ENCODE measurements around the gene TFIP11. TPM values are rescaled to one million over a fixed set of nuclear protein-coding genes. Genes with fewer than 3 reads are reported as not detected.

Gene TFIP11
- total and polyA plus RNA-seq, 2 of the 8 experiments (the other 6 are each of a cell fraction or from before 2014, with no cell fraction given) = 18.1 to 28.3 TPM

DNA sequence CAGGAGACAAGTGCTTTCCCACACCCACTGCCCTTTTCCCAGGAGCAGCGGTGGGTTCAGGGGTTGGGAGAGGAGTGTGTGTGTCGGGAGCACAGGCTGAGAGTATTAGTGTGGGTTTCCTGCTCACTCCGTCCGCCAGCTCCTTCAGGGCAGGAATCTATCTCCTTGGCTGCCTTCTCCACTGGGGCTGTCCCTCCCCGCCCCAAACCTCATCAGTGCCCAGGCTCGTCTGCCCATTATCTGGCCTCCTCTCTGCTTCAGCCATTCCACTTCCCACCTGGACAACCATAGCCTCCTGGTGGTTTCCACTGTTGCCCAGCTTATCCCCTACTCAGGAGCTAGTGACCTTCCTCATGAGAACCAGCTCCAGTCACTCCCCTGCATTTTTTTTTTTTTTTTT lies 63.3 kb downstream of the TFIP11 start:
- CTCF ChIA-PET (ENCODE audit: partially characterized antibody) = interaction anchor here (1.1 to 4.1 kb wide), 8 partner anchors 10 to 216 kb away, joined by 3 to 15 read pairs (median 10); no protein-coding TSS in a partner anchor
- H3K23ac ChIP-seq (ENCODE audit: insufficient read length) = no peak overlapping the region
- 89% methylated on average over 6 of the region's 6 CpGs; no CpG with 5 or more reads in 1 of the 2 experiments for whole genome bisulfite sequencing, 2 experiments (ENCODE audit: extremely low coverage in 1 of 2, insufficient coverage in 1 of 2, insufficient read length in 1 of 2, insufficient replicate concordance in 2 of 2, low coverage in 1 of 2, low lambda C conversion rate in 2 of 2, missing lambda C conversion rate in 1 of 2)
- TF ChIP-seq, protein P1, sequence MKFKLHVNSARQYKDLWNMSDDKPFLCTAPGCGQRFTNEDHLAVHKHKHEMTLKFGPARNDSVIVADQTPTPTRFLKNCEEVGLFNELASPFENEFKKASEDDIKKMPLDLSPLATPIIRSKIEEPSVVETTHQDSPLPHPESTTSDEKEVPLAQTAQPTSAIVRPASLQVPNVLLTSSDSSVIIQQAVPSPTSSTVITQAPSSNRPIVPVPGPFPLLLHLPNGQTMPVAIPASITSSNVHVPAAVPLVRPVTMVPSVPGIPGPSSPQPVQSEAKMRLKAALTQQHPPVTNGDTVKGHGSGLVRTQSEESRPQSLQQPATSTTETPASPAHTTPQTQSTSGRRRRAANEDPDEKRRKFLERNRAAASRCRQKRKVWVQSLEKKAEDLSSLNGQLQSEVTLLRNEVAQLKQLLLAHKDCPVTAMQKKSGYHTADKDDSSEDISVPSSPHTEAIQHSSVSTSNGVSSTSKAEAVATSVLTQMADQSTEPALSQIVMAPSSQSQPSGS (IDR thresholded peaks at IDR 0.05; ENCODE audit: low read length) = no peak

More for the DNA sequence above, 63.3 kb downstream of the TFIP11 start:
- no peak overlapping the region for H4K8ac ChIP-seq (ENCODE audit: extremely low read depth, insufficient read depth, low read length)
- H3K23me2 ChIP-seq (ENCODE audit: low read depth, low read length) = no peaks in the 10 kb centered on the region
- peaks cover 0 to 29% (median 3%) of the 10 kb centered on the region in 4 experiments; a peak in 4 of 8 replicates for H3K36me3 ChIP-seq (ENCODE audit: control insufficient read depth in 2 of 4, insufficient read depth in 4 of 4, low read length in 3 of 4)
- no peaks in the 10 kb centered on the region for H4K20me1 ChIP-seq (replicated peaks in 1 of 2; ENCODE audit: control insufficient read depth in 1 of 2, insufficient read depth in 2 of 2, low read length in 2 of 2)
- no peak overlapping the region for H2BK120ac ChIP-seq (replicated peaks; ENCODE audit: low read depth, low read length)
- H3K4ac ChIP-seq (replicated peaks; ENCODE audit: insufficient read length, low read depth, low read length) = no peak overlapping the region
- no peaks in the 10 kb centered on the region for H3K9me3 ChIP-seq (ENCODE audit: insufficient read depth in 2 of 2, low read depth in 1 of 2, low read length in 1 of 2)
- no peak overlapping the region for H3K4me3 ChIP-seq (ENCODE audit: extremely low read depth in 1 of 4, insufficient read depth in 2 of 4, low read depth in 3 of 4, low read length in 4 of 4)
- DNase-seq (ENCODE audit: low read depth in 1 of 2, low spot score in 2 of 2) (no peak), FAIRE-seq (no peak)
- no peak overlapping the region for H3K56ac ChIP-seq (replicated peaks; ENCODE audit: insufficient read length, low read depth, low read length)
- H3K9ac ChIP-seq (replicated peaks in 1 of 4; ENCODE audit: extremely low read depth in 1 of 4, low read depth in 3 of 4, low read length in 3 of 4) = no peak overlapping the region
- H3K4me1 ChIP-seq (replicated peaks in 1 of 4; ENCODE audit: control insufficient read depth in 3 of 4, insufficient read depth in 4 of 4, low read length in 3 of 4) = no peaks in the 10 kb centered on the region
- H3K27me3 ChIP-seq (replicated peaks in 1 of 4; ENCODE audit: control insufficient read depth in 3 of 4, extremely low read depth in 1 of 4, insufficient read depth in 3 of 4, low read length in 3 of 4) = no peaks in the 10 kb centered on the region
- H3K79me1 ChIP-seq (ENCODE audit: low read depth, low read length) = no peaks in the 10 kb centered on the region
- H3K4me2 ChIP-seq (ENCODE audit: insufficient read depth in 1 of 2, low read depth in 2 of 2, low read length in 2 of 2) = no peak overlapping the region
- H4K91ac ChIP-seq (replicated peaks; ENCODE audit: insufficient read length, low read length) = no peak overlapping the region
- no peak overlapping the region for H2AK5ac ChIP-seq (ENCODE audit: low read depth, low read length)
- no peak overlapping the region for H2BK15ac ChIP-seq (ENCODE audit: low read length)
- no peak overlapping the region for H2BK20ac ChIP-seq (ENCODE audit: low read length)
- H2BK5ac ChIP-seq (ENCODE audit: low read depth, low read length) = no peak overlapping the region
- POLR2A ChIA-PET (ENCODE audit: partially characterized antibody) = interaction anchor here (0.9 to 1.9 kb wide), 5 partner anchors 10 to 39 kb away, joined by 3 to 15 read pairs (median 4); partner anchors contain the start of gene ASPHD2
- H3K27ac ChIP-seq (ENCODE audit: low read depth, low read length) = no peak overlapping the region
- no peaks in the 10 kb centered on the region for H3K79me2 ChIP-seq (ENCODE audit: control insufficient read depth in 1 of 2, insufficient read depth in 2 of 2, low read length in 2 of 2)
- H2BK12ac ChIP-seq (ENCODE audit: low read depth, low read length) = no peak overlapping the region
- no peak overlapping the region for H4K5ac ChIP-seq (ENCODE audit: insufficient read length, low read depth, low read length)
- no peak overlapping the region for H3K18ac ChIP-seq (ENCODE audit: extremely low read depth, low read length)
- no peak overlapping the region for H2AFZ ChIP-seq (ENCODE audit: low read length)
- H3K14ac ChIP-seq (ENCODE audit: insufficient read length) = no peak overlapping the region
